Measurements from ENCODE around the gene RIPOR2. TPM values are rescaled to one million over a fixed set of nuclear protein-coding genes. Genes with fewer than 3 reads are reported as not detected.

The RIPOR2 gene
- total RNA-seq, 1 experiment from 2014 or later = 5.0 TPM

- Histone ChIP-seq H3K23ac (ENCODE audit: insufficient read length, low read depth, low read length) (no peak overlapping the region), H3K9me3 (ENCODE audit: control insufficient read depth, low read depth, low read length) (no peaks in the 10 kb centered on the region), H2BK15ac (ENCODE audit: low read depth, low read length) (no peak overlapping the region), H3K27me3 (ENCODE audit: insufficient read depth, low read length) (no peaks in the 10 kb centered on the region), H3K79me1 (ENCODE audit: insufficient read depth, low read depth, low read length, poor library complexity, severe bottlenecking) (no peaks in the 10 kb centered on the region), H2BK5ac (ENCODE audit: insufficient read length, low read length) (no peak overlapping the region), H2BK120ac (ENCODE audit: low read depth, low read length, poor library complexity, severe bottlenecking) (no peak overlapping the region), H3T11ph (ENCODE audit: low read length) (no peak overlapping the region), H3K79me2 (ENCODE audit: insufficient read depth, low read length) (no peaks in the 10 kb centered on the region; the same call in 1 of the 2 replicates), H2BK12ac (ENCODE audit: insufficient read length, low read depth, low read length) (no peak overlapping the region), H3K56ac (ENCODE audit: insufficient read length, low read depth, low read length) (no peak overlapping the region), H4K20me1 (ENCODE audit: control insufficient read depth, insufficient read depth, insufficient read length) (no peaks in the 10 kb centered on the region), H3K23me2 (ENCODE audit: insufficient read length, low read depth, low read length, poor library complexity, severe bottlenecking) (no peaks in the 10 kb centered on the region), H2AK5ac (ENCODE audit: insufficient read length, low read length) (no peak overlapping the region), H3K4ac (ENCODE audit: low read depth, low read length) (no peak overlapping the region), H3K9ac (ENCODE audit: extremely low read depth, insufficient read length, low read length) (no peak overlapping the region), H4K5ac (ENCODE audit: insufficient read length, low read depth, low read length) (no peak overlapping the region), H2AFZ (ENCODE audit: low read length) (no peak overlapping the region), H3K18ac (ENCODE audit: insufficient read length, low read depth, low read length) (no peak overlapping the region), H4K8ac (replicated peaks; ENCODE audit: insufficient read length, low read depth, low read length) (no peak overlapping the region), H3K4me1 (ENCODE audit: insufficient read depth, low read length) (peaks cover 2% of the 10 kb centered on the region; the same call in 1 of the 2 replicates), H3K27ac (ENCODE audit: insufficient read length, low read depth, low read length) (no peak overlapping the region), H2BK20ac (ENCODE audit: low read depth, low read length, poor library complexity, severe bottlenecking) (no peak overlapping the region), H3K14ac (ENCODE audit: insufficient read depth, low read length) (no peak overlapping the region), H3K4me2 (ENCODE audit: insufficient read depth, insufficient read length, low read length) (no peak overlapping the region), H4K91ac (ENCODE audit: insufficient read length, low read depth, low read length) (no peak overlapping the region)
- Mint-ChIP-seq H3K27ac (no peak overlapping the region), H3K36me3 (ENCODE audit: insufficient read depth in 1 of 3, low read depth in 3 of 3) (0 out of 7 replicates have a peak, but pooled peaks cover 0 to 3% (median 0%) of the 10 kb centered on the region in 3 experiments), H3K9me3 (no peaks in the 10 kb centered on the region), H3K4me3 (no peak overlapping the region), H3K27me3 (ENCODE audit: low read depth) (no peaks in the 10 kb centered on the region), H3K4me1 (peaks cover 20 to 29% of the 10 kb centered on the region in 2 experiments)
- WGBS (ENCODE audit: extremely low coverage, insufficient read length, low lambda C conversion rate) = no CpG with 5 or more reads among the region's 3 CpGs
- no peak for DNase-seq
- no peak for TF ChIP-seq CTCF (conservative IDR thresholded peaks at IDR 0.05)
These were observed 48.1 kb downstream of the RIPOR2 start for GRCh38 chr6:24887545-24888140.

All from H9 (cell line).